Liver (tissue), 9 donors: Measurements from ENCODE around the gene ZACN. TPM values are rescaled to one million over a fixed set of nuclear protein-coding genes. Genes with fewer than 3 reads are reported as not detected.

Experiments used
- DNase-seq: peaks from one replicate; pipeline ENCODE4 v3.0.0-alpha.2; 2017; ENCODE audit warnings: low spot score
- H3K27ac ChIP-seq, 2 donors: one replicate each; pipeline ENCODE4 v1.7.0; 2013; ENCODE audit warnings: inconsistent platforms in 2 of 2, low read length in 2 of 2, control low read depth in 1 of 2, low read depth in 1 of 2, mild to moderate bottlenecking in 1 of 2
- H3K27me3 ChIP-seq, 4 donors: one replicate each; pipeline versions ENCODE4 v1.6.1 to v1.7.0; 2013; ENCODE audit warnings: low read length in 3 of 4, inconsistent platforms in 1 of 4, mild to moderate bottlenecking in 1 of 4, moderate library complexity in 1 of 4; ENCODE audit not compliant: control insufficient read depth in 4 of 4, insufficient read depth in 4 of 4
- H3K36me3 ChIP-seq, 4 donors: one replicate each; pipeline versions ENCODE4 v1.6.1 to v1.7.0; 2013; ENCODE audit warnings: low read length in 3 of 4, mild to moderate bottlenecking in 3 of 4, low read depth in 1 of 4, moderate library complexity in 1 of 4; ENCODE audit not compliant: control insufficient read depth in 4 of 4, insufficient read depth in 3 of 4
- H3K4me1 ChIP-seq, 4 donors: one replicate each; pipeline versions ENCODE4 v1.6.1 to v1.7.0; 2013; ENCODE audit warnings: low read length in 3 of 4, mild to moderate bottlenecking in 3 of 4, moderate library complexity in 1 of 4; ENCODE audit not compliant: control insufficient read depth in 4 of 4, insufficient read depth in 4 of 4
- H3K4me3 ChIP-seq, 3 donors: one replicate each; pipeline versions ENCODE4 v1.6.1 to v1.7.0; 2013; ENCODE audit warnings: low read length in 3 of 3, control low read depth in 1 of 3, low read depth in 1 of 3, mild to moderate bottlenecking in 1 of 3
- H3K9ac ChIP-seq, 2 donors: one replicate each; pipeline ENCODE4 v1.7.0; 2013; ENCODE audit warnings: low read length in 2 of 2, mild to moderate bottlenecking in 2 of 2, moderate library complexity in 2 of 2, control low read depth in 1 of 2, low read depth in 1 of 2
- H3K9me3 ChIP-seq, 4 donors: one replicate each; pipeline versions ENCODE4 v1.6.1 to v1.7.0; 2013; ENCODE audit warnings: low read length in 3 of 4; ENCODE audit not compliant: control insufficient read depth in 4 of 4
- EGR1 ChIP-seq, 2 donors: IDR thresholded peaks; 2 replicates each; pipeline ENCODE4 v1.6.1; 2016 to 2018; ENCODE audit warnings: antibody characterized with exemption in 2 of 2, low read depth in 2 of 2
- FOXA1 ChIP-seq: IDR thresholded peaks from 2 replicates; pipeline ENCODE4 v1.6.1; 2016; ENCODE audit warnings: antibody characterized with exemption
- FOXA2 ChIP-seq: IDR thresholded peaks from 2 replicates; pipeline ENCODE4 v1.6.1; 2016; ENCODE audit warnings: antibody characterized with exemption
- GABPA ChIP-seq, 2 donors: IDR thresholded peaks in 1 of 2; conservative IDR thresholded peaks in 1 of 2; 2 replicates each; pipeline ENCODE4 v1.6.1; 2016; ENCODE audit warnings: antibody characterized with exemption in 2 of 2, mild to moderate bottlenecking in 1 of 2, moderate library complexity in 1 of 2
- HNF4A ChIP-seq, 2 donors: conservative IDR thresholded peaks; 2 replicates each; pipeline ENCODE4 v1.6.1; 2016; ENCODE audit warnings: antibody characterized with exemption in 2 of 2, mild to moderate bottlenecking in 2 of 2
- HNF4G ChIP-seq: IDR thresholded peaks from 2 replicates; pipeline ENCODE4 v1.6.1; 2016; ENCODE audit warnings: antibody characterized with exemption
- JUND ChIP-seq, 2 donors: IDR thresholded peaks; 2 replicates each; pipeline ENCODE4 v1.6.1; 2016; ENCODE audit warnings: antibody characterized with exemption in 2 of 2
- NR2F2 ChIP-seq: IDR thresholded peaks from 2 replicates; pipeline ENCODE4 v1.6.1; 2016; ENCODE audit warnings: antibody characterized with exemption
- RAD21 ChIP-seq, 2 donors: IDR thresholded peaks; 2 replicates each; pipeline ENCODE4 v1.6.1; 2016; ENCODE audit warnings: antibody characterized with exemption in 2 of 2, mild to moderate bottlenecking in 2 of 2
- SP1 ChIP-seq: IDR thresholded peaks from 2 replicates; pipeline ENCODE4 v1.6.1; 2018; ENCODE audit warnings: antibody characterized with exemption, mild to moderate bottlenecking
- YY1 ChIP-seq: IDR thresholded peaks from 2 replicates; pipeline ENCODE4 v1.6.1; 2016; ENCODE audit warnings: antibody characterized with exemption, mild to moderate bottlenecking
- WGBS: extraction: QIAGEN DNeasy Blood & Tissue Kit; methylation state at CpG from one replicate; pipeline ENCODE4 v1.1.7; 2013; 5-methylcytosine and 5-hydroxymethylcytosine counted together
- polyA plus RNA-seq, 2 donors: library from polyadenylated mRNA; stranded (reverse) in 1 of 2; unstranded in 1 of 2; fragments of 200-250 nt in 1 of 2; fragments of >200 nt in 1 of 2; fragmentation: Nextera tagmentation in 1 of 2; extraction: Ambion mirVana in 1 of 2; gene quantifications; one replicate each; pipeline versions ENCODE4 v1.2.1 to v1.2.3, GENCODE V29; 2013 to 2015
- total RNA-seq, 2 donors: library from RNA; depleted of rRNA; stranded (reverse); fragments of >200 nt; gene quantifications; one replicate each; pipeline ENCODE4 v1.2.3, GENCODE V29; 2014
- TF ChIP-seq, protein P1 (sequence below): IDR thresholded peaks from 2 replicates; pipeline ENCODE4 v1.6.1; 2016; ENCODE audit warnings: antibody characterized with exemption, mild to moderate bottlenecking
- TF ChIP-seq, protein P2 (sequence below): IDR thresholded peaks from 2 replicates; pipeline ENCODE4 v1.6.1; 2016; ENCODE audit warnings: antibody characterized with exemption
- TF ChIP-seq, protein P3 (sequence below): fragments of 150-350 bp; IDR thresholded peaks from 2 replicates; pipeline ENCODE4 v1.5.1; 2017; ENCODE audit warnings: improper control_type of control experiment, low read depth, low read length; ENCODE audit not compliant: missing input control
- TF ChIP-seq, protein P4 (sequence below): IDR thresholded peaks from 2 replicates; pipeline ENCODE4 v1.6.1; 2016; ENCODE audit warnings: antibody characterized with exemption
- TF ChIP-seq, protein P5 (sequence below): IDR thresholded peaks from 2 replicates; pipeline ENCODE4 v1.6.1; 2016; ENCODE audit warnings: antibody characterized with exemption
- donor health status: healthy.
- donor health status: healthy.
- donor health status: healthy.
- donor health status: healthy.
- donor health status: healthy.

ZACN gene
- total and polyA plus RNA-seq, 4 donors: 0.35 to 1.9 TPM; not detected in 2

DNA sequence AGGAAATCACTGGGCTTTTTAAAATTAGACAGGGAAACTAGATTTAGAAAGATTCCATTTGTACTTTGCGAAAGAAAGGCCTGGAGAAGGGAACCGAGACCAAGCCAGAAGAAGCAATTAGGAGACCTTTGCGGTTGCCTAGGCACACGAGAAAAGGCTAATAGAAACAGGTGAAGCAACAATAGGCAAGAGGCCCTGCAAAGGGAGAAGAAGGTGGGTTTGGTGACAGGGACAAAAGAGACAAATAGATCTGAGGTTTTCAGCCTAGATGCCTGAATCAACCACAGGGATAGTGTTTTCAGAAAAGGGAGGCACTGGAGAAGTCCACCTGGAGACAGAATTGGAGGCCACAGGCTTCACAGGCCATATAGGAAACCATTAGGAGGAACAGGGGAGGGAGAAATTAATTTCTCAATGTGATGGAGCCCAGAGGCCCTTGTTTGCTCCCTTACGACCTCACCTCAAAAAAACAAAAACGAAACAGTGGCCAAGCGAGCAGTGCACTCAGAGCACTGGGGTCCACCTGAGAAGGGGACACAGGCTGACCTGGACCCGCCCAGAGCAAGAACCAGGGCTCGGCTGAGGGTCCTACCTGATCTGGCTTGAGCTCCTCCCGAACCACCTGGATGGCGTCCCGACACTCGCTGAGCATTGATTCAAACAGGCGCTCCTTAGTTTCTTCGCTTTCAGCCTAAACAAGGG, 29.0 kb upstream of the ZACN start:
- no peak for DNase-seq
- Histone ChIP-seq H3K4me1 (no peaks in the 10 kb centered on the region), H3K4me3 (no peak overlapping the region), H3K27ac (no peak overlapping the region), H3K9me3 (no peaks in the 10 kb centered on the region), H3K9ac (no peak overlapping the region), H3K27me3 (no peaks in the 10 kb centered on the region), H3K36me3 (peaks cover 20 to 79% (median 58%) of the 10 kb centered on the region in 4 donors)
- WGBS: 95% methylated on average over 15 of the region's 15 CpGs
- TF ChIP-seq GABPA (IDR thresholded peaks at IDR 0.05 in 1 of 2, conservative IDR thresholded peaks at IDR 0.05 in 1 of 2): no peak
- no peak for TF ChIP-seq HNF4G
- TF ChIP-seq HNF4A (conservative IDR thresholded peaks at IDR 0.05): no peak
- TF ChIP-seq, protein P1, sequence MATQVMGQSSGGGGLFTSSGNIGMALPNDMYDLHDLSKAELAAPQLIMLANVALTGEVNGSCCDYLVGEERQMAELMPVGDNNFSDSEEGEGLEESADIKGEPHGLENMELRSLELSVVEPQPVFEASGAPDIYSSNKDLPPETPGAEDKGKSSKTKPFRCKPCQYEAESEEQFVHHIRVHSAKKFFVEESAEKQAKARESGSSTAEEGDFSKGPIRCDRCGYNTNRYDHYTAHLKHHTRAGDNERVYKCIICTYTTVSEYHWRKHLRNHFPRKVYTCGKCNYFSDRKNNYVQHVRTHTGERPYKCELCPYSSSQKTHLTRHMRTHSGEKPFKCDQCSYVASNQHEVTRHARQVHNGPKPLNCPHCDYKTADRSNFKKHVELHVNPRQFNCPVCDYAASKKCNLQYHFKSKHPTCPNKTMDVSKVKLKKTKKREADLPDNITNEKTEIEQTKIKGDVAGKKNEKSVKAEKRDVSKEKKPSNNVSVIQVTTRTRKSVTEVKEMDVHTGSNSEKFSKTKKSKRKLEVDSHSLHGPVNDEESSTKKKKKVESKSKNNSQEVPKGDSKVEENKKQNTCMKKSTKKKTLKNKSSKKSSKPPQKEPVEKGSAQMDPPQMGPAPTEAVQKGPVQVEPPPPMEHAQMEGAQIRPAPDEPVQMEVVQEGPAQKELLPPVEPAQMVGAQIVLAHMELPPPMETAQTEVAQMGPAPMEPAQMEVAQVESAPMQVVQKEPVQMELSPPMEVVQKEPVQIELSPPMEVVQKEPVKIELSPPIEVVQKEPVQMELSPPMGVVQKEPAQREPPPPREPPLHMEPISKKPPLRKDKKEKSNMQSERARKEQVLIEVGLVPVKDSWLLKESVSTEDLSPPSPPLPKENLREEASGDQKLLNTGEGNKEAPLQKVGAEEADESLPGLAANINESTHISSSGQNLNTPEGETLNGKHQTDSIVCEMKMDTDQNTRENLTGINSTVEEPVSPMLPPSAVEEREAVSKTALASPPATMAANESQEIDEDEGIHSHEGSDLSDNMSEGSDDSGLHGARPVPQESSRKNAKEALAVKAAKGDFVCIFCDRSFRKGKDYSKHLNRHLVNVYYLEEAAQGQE: no peak
- TF ChIP-seq FOXA2: no peak
- TF ChIP-seq, protein P2, sequence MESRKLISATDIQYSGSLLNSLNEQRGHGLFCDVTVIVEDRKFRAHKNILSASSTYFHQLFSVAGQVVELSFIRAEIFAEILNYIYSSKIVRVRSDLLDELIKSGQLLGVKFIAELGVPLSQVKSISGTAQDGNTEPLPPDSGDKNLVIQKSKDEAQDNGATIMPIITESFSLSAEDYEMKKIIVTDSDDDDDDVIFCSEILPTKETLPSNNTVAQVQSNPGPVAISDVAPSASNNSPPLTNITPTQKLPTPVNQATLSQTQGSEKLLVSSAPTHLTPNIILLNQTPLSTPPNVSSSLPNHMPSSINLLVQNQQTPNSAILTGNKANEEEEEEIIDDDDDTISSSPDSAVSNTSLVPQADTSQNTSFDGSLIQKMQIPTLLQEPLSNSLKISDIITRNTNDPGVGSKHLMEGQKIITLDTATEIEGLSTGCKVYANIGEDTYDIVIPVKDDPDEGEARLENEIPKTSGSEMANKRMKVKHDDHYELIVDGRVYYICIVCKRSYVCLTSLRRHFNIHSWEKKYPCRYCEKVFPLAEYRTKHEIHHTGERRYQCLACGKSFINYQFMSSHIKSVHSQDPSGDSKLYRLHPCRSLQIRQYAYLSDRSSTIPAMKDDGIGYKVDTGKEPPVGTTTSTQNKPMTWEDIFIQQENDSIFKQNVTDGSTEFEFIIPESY: no peak
- TF ChIP-seq, protein P3, sequence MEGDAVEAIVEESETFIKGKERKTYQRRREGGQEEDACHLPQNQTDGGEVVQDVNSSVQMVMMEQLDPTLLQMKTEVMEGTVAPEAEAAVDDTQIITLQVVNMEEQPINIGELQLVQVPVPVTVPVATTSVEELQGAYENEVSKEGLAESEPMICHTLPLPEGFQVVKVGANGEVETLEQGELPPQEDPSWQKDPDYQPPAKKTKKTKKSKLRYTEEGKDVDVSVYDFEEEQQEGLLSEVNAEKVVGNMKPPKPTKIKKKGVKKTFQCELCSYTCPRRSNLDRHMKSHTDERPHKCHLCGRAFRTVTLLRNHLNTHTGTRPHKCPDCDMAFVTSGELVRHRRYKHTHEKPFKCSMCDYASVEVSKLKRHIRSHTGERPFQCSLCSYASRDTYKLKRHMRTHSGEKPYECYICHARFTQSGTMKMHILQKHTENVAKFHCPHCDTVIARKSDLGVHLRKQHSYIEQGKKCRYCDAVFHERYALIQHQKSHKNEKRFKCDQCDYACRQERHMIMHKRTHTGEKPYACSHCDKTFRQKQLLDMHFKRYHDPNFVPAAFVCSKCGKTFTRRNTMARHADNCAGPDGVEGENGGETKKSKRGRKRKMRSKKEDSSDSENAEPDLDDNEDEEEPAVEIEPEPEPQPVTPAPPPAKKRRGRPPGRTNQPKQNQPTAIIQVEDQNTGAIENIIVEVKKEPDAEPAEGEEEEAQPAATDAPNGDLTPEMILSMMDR: no peak
- TF ChIP-seq RAD21 (IDR thresholded peaks at IDR 0.05): no peak
- no peak for TF ChIP-seq FOXA1
- TF ChIP-seq NR2F2: no peak
- TF ChIP-seq YY1: no peak
- TF ChIP-seq, protein P4, sequence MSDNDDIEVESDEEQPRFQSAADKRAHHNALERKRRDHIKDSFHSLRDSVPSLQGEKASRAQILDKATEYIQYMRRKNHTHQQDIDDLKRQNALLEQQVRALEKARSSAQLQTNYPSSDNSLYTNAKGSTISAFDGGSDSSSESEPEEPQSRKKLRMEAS: no peak
- TF ChIP-seq EGR1 (IDR thresholded peaks at IDR 0.05; ENCODE audit: low read depth in 2 of 2): no peak
- no peak for TF ChIP-seq SP1
- no peak for TF ChIP-seq JUND (IDR thresholded peaks at IDR 0.05)
- TF ChIP-seq, protein P5, sequence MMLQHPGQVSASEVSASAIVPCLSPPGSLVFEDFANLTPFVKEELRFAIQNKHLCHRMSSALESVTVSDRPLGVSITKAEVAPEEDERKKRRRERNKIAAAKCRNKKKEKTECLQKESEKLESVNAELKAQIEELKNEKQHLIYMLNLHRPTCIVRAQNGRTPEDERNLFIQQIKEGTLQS: no peak
